ENCODE measurements around the gene CSDE1.

- TF ChIP-seq SUZ12 (IDR thresholded peaks at IDR 0.05; ENCODE audit: extremely low read depth, insufficient read depth, insufficient read length) = no peak
- TF ChIP-seq ZNF274 (IDR thresholded peaks at IDR 0.05; ENCODE audit: low read depth, low read length) = no peak
Measured at GRCh38 chr1:114723457-114723856, 34.3 kb downstream of the CSDE1 start.
